NCI-H1092 treated with DMSO at 0.1 percent for 48 hours (cell line): ENCODE data around the gene DRAP1.
A peak's percentile ranks its signal among the peaks of the same experiment; 100 is the strongest.

Source experiments
- DNase-seq: peaks from one replicate; lab custom pipeline; 2025; lab: John Stamatoyannopoulos, UW

The DRAP1 gene, protein sequence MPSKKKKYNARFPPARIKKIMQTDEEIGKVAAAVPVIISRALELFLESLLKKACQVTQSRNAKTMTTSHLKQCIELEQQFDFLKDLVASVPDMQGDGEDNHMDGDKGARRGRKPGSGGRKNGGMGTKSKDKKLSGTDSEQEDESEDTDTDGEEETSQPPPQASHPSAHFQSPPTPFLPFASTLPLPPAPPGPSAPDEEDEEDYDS

DNA sequence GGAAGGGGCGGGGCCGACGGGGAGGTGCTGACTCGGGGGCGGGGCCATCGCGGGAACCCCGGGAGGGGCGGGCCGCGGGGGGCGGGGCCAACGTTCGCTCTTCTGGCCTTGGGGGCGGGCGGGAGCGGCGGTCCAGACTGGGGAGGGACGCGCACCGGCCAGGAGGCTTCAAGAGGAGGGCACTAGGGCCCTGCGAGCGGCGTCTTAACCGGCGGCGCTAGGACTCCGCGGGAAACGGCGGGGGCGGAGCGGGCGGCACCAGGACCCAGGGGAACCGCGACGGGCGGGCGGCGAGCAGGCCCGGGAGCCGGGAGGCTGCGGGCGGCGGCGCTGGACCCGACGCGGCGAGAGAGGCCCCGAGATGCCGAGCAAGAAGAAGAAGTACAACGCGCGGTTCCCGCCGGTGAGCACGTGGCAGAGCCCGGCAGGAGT lies at the start of gene DRAP1:
Gene DRAP1 (plus strand): TSS at position 286 of the 432 bp plus-strand sequence. CDS start 76 bp downstream, at position 362.
- DNase-seq, result peak; percentile 99

DNA sequence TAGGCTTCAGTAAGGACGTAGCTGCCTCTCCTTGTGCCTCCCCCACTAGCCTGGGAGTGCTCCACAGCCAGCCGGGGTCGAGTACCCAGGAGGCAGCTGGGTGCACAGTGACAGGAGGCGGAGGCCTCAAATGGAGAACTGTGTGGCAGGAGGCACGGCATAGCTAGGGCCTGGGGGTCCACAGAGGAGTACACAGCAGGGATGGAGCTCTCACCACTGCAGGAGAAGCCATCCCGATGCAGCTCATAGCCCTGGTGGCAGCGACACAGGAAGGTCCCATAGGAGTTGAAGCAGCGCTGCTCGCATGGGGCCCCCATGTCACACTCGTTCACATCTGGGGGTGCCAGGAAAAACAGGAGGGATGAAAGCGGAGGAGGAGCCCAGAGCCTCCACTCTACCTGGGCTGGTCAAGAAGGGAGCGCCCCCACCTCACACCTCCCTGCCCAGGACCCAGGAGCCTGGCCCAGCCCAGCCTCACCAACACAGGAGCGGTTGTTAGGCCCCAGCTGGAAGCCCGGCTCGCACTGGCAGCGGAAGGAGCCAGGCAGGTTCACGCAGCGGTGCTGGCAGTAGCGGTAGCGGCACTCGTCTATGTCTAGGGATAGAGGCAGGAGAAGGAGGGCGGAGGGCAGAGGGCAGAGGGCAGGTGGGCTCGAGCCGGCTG lies 49.5 kb upstream of the DRAP1 start:
- no peak for DNase-seq

- no peak for DNase-seq
These were observed 48.9 kb upstream of the DRAP1 start for GRCh38 chr11:65870307-65870658.

- no peak for DNase-seq
These were observed 48.2 kb upstream of the DRAP1 start for GRCh38 chr11:65870706-65871681.

DNA sequence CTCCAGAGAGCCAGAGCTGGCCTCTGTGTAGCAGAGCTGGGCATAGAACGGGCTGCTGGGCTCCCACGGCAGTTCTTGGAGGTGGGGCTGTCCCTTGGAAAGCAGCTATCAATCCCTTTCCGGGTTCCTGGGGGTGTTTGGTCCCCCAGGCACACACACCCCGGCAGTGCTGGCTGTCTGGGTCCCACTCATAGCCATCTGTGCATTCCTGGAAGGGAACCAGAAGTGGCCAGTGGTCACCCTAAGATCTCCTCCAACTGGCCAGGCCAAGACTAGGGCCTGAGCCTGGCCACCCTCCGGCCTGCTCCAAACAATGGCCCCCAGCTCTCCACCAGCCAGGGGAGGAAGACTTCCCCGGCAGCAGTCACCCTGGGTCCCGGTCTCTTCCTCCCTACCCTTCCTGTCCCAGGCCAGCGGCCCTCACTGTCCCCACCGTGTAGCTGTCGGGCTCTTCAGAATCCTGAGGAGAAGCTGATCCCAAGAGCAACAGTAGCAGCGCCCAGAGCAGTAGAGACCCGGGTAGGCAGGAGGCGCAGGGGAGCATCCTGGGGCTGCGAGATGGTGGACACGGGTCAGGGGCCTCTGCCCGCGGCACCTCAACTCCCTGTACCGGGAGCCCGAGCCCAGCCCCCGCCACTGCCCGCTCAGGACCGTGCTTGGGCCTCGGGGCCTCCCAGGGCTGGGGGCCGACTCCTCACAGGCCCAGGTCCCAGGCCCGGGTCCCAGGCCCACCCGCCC lies 47.2 kb upstream of the DRAP1 start:
- DNase-seq, result no peak

DNA sequence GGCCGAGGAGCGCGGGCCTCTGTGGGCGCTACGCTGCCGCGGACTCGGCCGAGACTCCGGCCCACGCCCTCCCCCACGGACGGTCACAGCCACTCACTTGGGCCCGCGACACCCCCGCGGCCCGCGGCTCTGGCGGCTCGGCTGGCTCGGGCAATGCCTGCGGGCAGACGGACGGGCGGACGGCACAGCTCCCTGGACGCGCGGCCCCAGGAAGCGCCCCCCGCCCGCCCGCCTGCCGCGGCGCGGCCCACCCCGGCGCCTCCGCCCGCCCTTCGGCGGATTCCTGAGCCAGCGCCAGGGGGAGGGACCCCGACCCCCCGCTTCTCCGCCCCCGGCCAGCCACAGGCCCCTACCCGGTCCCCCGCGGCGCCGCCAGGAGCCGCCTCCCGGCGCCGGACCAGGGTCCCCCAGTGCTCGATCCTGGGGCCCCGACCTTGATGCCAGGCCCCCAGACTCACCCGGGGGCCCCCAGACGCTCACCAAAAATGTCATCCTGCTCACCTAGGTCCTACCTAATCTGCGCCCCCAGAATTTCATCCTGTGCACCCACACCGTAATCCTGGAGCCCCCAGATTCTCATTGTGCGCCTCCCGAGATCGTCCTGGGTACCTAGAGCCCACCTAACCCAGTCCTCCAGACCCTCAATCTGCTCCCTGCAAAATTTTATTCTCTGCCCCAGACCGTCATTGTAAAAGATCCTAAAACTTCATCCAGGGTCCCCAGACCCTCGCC lies 46.5 kb upstream of the DRAP1 start, which contains the start of gene EFEMP2:
Gene EFEMP2 (minus strand): TSS at position 215 of the 732 bp plus-strand sequence. CDS start 446 bp downstream, outside the sequence.
- no peak for DNase-seq

DNA sequence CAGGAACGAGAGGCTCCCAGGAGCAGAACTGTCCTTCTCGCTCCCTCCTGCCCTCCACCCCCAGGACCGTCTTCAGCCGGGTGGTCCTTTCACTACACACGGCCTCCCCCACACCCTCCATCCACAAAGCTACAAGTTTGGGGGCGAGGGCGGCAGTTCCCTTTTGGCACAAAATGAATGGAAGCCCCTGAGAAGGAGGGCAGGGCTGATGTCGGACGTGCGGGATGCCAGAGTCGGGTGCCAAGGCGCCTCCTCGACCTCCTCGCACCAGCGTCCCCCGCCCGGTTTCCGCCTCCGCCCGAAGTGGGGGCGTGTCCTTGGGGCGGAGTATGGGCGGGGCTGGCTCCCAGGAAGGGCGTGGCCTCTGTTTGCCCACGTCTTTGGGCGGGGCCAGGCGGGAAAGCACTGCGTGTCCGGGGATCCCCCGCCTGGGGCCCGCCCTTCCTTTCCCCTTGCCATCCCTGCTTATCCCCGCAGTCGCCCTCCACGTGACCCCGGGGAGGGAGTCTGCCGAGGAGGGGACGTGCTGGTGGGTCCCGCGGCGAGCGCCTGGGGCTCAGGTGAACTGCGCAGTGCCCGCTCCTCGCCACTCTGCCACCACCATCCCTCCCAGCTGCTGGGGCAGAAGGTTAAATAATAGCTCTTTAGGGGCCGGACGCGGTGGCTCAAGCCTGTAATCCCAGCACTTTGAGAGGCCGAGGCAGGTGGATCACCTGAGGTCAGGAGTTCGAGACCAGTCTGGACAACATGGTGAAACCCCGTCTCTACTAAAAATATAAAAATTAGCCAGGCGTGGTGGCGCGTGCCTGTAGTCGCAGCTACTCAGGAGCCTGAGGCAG lies 45.7 kb upstream of the DRAP1 start:
- DNase-seq, result peak; percentile 82

DNA sequence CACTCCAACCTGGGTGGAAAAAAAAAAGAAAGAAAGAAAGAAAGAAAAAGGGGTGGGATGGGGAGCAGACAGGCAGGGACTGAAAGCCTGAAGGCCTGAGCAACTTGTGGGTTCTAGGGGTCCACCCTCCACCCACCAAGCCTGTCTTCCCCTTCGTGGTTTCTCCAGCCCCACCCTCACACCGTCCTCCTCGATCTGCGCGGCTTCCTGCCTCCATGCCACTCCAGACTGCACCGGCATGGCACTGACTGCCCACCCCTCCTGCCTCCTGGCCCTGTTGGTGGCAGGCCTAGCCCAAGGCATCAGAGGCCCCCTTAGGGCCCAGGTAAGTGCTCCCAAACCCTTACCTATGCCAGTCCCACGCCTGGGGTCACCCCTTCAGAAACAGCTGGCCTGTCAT lies 39.6 kb upstream of the DRAP1 start, which contains the start of gene CTSW:
Gene CTSW (plus strand): TSS at position 221 of the 400 bp plus-strand sequence. CDS start 18 bp downstream, at position 239.
- no peak for DNase-seq

GRCh38 chr11:65880027-65880426 lies 39.2 kb upstream of the DRAP1 start:
- no peak for DNase-seq

- no peak for DNase-seq
These were observed 38.3 kb upstream of the DRAP1 start for GRCh38 chr11:65880844-65881421.

- no peak for DNase-seq
These were observed 36.8 kb upstream of the DRAP1 start for GRCh38 chr11:65882120-65883057.

DNA sequence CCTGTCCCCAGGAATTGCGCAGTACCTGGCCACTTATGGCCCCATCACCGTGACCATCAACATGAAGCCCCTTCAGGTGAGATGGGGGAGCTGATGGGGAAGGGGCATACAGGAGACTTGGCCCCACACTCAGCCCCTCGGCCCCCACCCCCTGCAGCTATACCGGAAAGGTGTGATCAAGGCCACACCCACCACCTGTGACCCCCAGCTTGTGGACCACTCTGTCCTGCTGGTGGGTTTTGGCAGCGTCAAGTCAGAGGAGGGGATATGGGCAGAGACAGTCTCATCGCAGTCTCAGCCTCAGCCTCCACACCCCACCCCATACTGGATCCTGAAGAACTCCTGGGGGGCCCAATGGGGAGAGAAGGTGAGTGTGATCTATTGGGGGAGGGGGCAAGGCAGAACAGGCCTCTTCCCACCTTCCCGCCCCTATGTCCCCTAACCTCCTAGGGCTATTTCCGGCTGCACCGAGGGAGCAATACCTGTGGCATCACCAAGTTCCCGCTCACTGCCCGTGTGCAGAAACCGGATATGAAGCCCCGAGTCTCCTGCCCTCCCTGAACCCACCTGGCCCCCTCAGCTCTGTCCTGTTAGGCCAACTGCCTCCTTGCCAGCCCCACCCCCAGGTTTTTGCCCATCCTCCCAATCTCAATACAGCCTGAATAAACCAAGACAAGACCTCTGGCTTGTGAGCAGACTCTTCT lies 36.0 kb upstream of the DRAP1 start:
- DNase-seq, result no peak

DNA sequence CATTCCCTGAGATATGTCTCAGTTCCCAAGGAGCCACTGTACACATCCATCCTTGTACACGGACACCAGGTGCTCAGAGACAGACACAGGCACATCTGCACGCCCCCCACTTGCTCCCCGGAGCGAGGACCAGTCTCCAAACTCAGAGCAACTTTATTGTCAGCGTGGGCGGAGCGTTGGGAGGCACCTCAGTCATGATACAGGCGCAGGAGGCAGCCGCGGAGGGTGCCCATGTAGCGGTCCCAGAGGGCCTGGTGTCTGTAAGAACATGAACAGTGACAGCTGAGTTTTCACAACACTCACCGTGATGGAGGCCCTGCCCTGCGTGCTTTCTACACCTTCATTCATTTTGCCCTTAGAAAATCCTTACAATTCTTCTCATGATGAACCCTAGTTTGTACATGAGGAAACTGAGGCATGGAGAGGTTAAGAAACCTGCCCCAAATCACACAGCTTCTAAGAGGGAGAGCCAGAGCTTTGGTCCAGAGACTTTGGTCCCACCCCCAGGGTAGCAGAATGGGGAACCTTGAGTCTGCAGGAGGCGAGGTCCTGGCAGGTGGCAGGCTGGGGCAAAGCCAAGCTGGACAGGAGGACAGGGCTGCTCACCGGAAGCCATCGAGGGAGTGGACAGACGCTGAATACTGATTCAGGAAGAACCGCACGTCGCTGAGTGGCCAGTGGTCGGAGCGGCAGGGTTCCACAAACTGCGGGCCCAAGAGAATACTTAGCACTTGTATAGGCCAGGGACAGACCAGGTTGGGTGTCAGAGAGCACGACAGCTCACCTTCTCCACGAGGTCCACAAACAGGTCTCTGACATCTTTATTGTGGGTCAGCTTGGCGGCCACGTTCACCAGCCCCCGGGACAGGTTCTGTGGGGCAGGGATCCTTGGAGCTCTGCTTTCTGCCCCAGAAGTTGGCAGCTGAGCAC lies 35.2 kb upstream of the DRAP1 start:
- DNase-seq, result no peak

- DNase-seq, result peak; percentile 65
These were observed 34.5 kb upstream of the DRAP1 start for GRCh38 chr11:65884716-65885092.

DNA sequence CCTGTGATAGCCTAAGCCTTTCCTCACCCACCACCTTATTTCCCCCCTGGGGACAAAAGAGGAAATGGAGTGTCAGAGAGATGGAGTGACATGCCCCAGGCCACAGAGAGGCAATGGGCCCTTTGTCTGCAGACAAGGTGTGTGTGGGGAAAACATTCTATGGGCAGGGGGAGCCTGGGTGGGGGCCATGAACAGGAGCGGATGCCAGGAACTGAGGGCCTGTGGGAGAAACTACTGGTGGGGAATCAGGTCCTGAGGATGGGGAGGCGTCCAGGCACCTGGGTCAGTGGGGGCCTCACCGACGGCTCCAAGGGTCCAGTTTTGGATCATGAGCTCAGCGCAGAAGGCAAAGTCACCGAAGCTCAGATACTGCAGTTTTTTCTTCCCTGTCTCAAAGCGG lies 34.0 kb upstream of the DRAP1 start:
- no peak for DNase-seq

GRCh38 chr11:65885808-65886536 lies 33.3 kb upstream of the DRAP1 start:
- DNase-seq, result no peak
